Measurements from ENCODE around the gene EPHA3. TPM values are rescaled to one million over a fixed set of nuclear protein-coding genes. Genes with fewer than 3 reads are reported as not detected.

The EPHA3 gene
- total and polyA plus RNA-seq, 2 of the 4 experiments (the other 2 are of a cell fraction) = 0.10 to 0.18 TPM

GRCh38 chr3:89373434-89373833 lies 266.0 kb downstream of the EPHA3 start:
- in situ Hi-C loops (cut with MboI; ENCODE audit: low sequenced_read_pairs) = no loop called here
- no peak for ATAC-seq (ENCODE audit: low read depth)
- no TSS peak for BruUV-seq (replicated peaks)

More at GRCh38 chr3:89373434-89373833, 266.0 kb downstream of the EPHA3 start:
- no peak overlapping the region for H2BK15ac ChIP-seq (ENCODE audit: low read depth, low read length)
- no peaks in the 10 kb centered on the region for H3K4me1 ChIP-seq (ENCODE audit: control insufficient read depth, insufficient read depth, low read length)
- no peak overlapping the region for H3K18ac ChIP-seq (ENCODE audit: low read depth, low read length)
- H4K8ac ChIP-seq (ENCODE audit: low read depth in 2 of 2, low read length in 2 of 2) = no peak overlapping the region
- H3K27ac ChIP-seq (ENCODE audit: insufficient read depth, low read length) = no peak overlapping the region
- intact Hi-C loops (cut with micrococcal nuclease) = no loop called here
- no peaks in the 10 kb centered on the region for H3K27me3 ChIP-seq (ENCODE audit: control insufficient read depth, insufficient read depth, low read length)
- no peak overlapping the region for H2BK5ac ChIP-seq (ENCODE audit: low read depth, low read length, poor library complexity, severe bottlenecking)
- H3K23ac ChIP-seq (ENCODE audit: low read depth, low read length) = no peak overlapping the region
- DNase-seq = no peak
- no peak overlapping the region for H2BK120ac ChIP-seq (ENCODE audit: low read depth, low read length)
- no peak overlapping the region for H3K14ac ChIP-seq (replicated peaks; ENCODE audit: low read depth, low read length)
- no peaks in the 10 kb centered on the region for H3K79me1 ChIP-seq (ENCODE audit: low read depth in 1 of 2, low read length in 2 of 2)
- no peak for TF ChIP-seq MAFK (IDR thresholded peaks at IDR 0.05; ENCODE audit: low read depth, low read length)
- no peak for TF ChIP-seq CTCF (conservative IDR thresholded peaks at IDR 0.05; ENCODE audit: low read depth, low read length)
- TF ChIP-seq NFE2L2 (IDR thresholded peaks at IDR 0.05; ENCODE audit: low read depth, low read length) = no peak
- no peak for TF ChIP-seq RAD21 (IDR thresholded peaks at IDR 0.05; ENCODE audit: low read length)
- no peak for TF ChIP-seq MAZ (IDR thresholded peaks at IDR 0.05; ENCODE audit: borderline replicate concordance, low read depth, low read length)
- TF ChIP-seq SMC3 (IDR thresholded peaks at IDR 0.05; ENCODE audit: low read depth, low read length) = no peak
- no peak for TF ChIP-seq CEBPB (IDR thresholded peaks at IDR 0.05; ENCODE audit: low read depth, low read length)
- no peak overlapping the region for H3K9ac ChIP-seq (ENCODE audit: low read depth, low read length)
- no peaks in the 10 kb centered on the region for H3K9me3 ChIP-seq (ENCODE audit: control insufficient read depth, insufficient read depth, low read length)
- no peak overlapping the region for H3K4ac ChIP-seq (ENCODE audit: low read depth, low read length)
- H4K20me1 ChIP-seq (ENCODE audit: insufficient read depth, low read length) = no peaks in the 10 kb centered on the region
- dilution Hi-C loops (cut with HindIII; ENCODE audit: low sequenced_read_pairs, unreplicated experiment) = no loop called here
- POLR2A ChIA-PET (ENCODE audit: unreplicated experiment) = no interaction called here
- no peak overlapping the region for H2AFZ ChIP-seq (replicated peaks; ENCODE audit: low read length, poor library complexity)
- no peaks in the 10 kb centered on the region for H3K36me3 ChIP-seq (ENCODE audit: control insufficient read depth, insufficient read depth, low read length)
- CTCF ChIA-PET = no interaction called here
- no peak overlapping the region for H3K56ac ChIP-seq (ENCODE audit: extremely low read depth, insufficient read depth, low read length)
- H2AK5ac ChIP-seq (ENCODE audit: low read depth, low read length) = no peak overlapping the region
- H2AK9ac ChIP-seq (replicated peaks; ENCODE audit: low read depth, low read length, poor library complexity) = no peak overlapping the region
- no peaks in the 10 kb centered on the region for H3K9me1 ChIP-seq (ENCODE audit: insufficient read depth, low read length)
- no peak overlapping the region for H3K4me3 ChIP-seq (ENCODE audit: insufficient read depth, low read depth, low read length)
- no peak overlapping the region for H3K4me2 ChIP-seq (ENCODE audit: low read depth, low read length)
- H2BK20ac ChIP-seq (ENCODE audit: low read depth, low read length) = no peak overlapping the region
- H4K91ac ChIP-seq (ENCODE audit: insufficient read depth, low read depth, low read length) = no peak overlapping the region
- H4K5ac ChIP-seq (ENCODE audit: low read depth, low read length) = no peak overlapping the region
